Activated CD4-positive, CD25-positive, alpha-beta regulatory T cell treated with anti-CD3 and anti-CD28 coated beads, Interleukin-2, amount 50 U/mL, for 72 hours (primary cell): Measurements from ENCODE around the gene ARHGAP26.

Experiments
- DNase-seq: peaks from one replicate; pipeline ENCODE4 v3.0.0; 2021

Gene ARHGAP26

GRCh38 chr5:143174714-143175398 is 404.7 kb downstream of the ARHGAP26 start:
- DNase-seq = no peak

- no peak for DNase-seq
These were observed 405.9 kb downstream of the ARHGAP26 start for GRCh38 chr5:143176048-143176447.

- no peak for DNase-seq
These were observed 407.2 kb downstream of the ARHGAP26 start for GRCh38 chr5:143177263-143177983.

GRCh38 chr5:143179126-143179740 is 409.1 kb downstream of the ARHGAP26 start:
- DNase-seq = no peak

GRCh38 chr5:143180751-143181150 is 410.6 kb downstream of the ARHGAP26 start:
- DNase-seq = no peak

- DNase-seq = no peak
These were observed 411.0 kb downstream of the ARHGAP26 start for GRCh38 chr5:143181173-143181572.

GRCh38 chr5:143182106-143182505 is 411.9 kb downstream of the ARHGAP26 start:
- DNase-seq = no peak

GRCh38 chr5:143182901-143183820 is 413.0 kb downstream of the ARHGAP26 start:
- peak; percentile 52 for DNase-seq

GRCh38 chr5:143183989-143184388 is 413.8 kb downstream of the ARHGAP26 start:
- DNase-seq = no peak

- no peak for DNase-seq
These were observed 416.4 kb downstream of the ARHGAP26 start for GRCh38 chr5:143186623-143187022.

GRCh38 chr5:143187495-143187894 is 417.3 kb downstream of the ARHGAP26 start:
- no peak for DNase-seq

GRCh38 chr5:143188083-143188482 is 417.9 kb downstream of the ARHGAP26 start:
- no peak for DNase-seq

- DNase-seq = no peak
These were observed 418.5 kb downstream of the ARHGAP26 start for GRCh38 chr5:143188692-143189091.

GRCh38 chr5:143190260-143190810 is 420.2 kb downstream of the ARHGAP26 start:
- DNase-seq = no peak

GRCh38 chr5:143191720-143192119 is 421.5 kb downstream of the ARHGAP26 start:
- DNase-seq = no peak

- DNase-seq = no peak
These were observed 422.2 kb downstream of the ARHGAP26 start for GRCh38 chr5:143192191-143192900.

GRCh38 chr5:143194206-143194605 is 424.0 kb downstream of the ARHGAP26 start:
- DNase-seq = no peak

GRCh38 chr5:143194713-143195112 is 424.5 kb downstream of the ARHGAP26 start:
- DNase-seq = no peak

- no peak for DNase-seq
These were observed 425.3 kb downstream of the ARHGAP26 start for GRCh38 chr5:143195491-143195890.

- DNase-seq = no peak
These were observed 426.6 kb downstream of the ARHGAP26 start for GRCh38 chr5:143196601-143197259.

GRCh38 chr5:143197260-143197656 is 427.1 kb downstream of the ARHGAP26 start:
- no peak for DNase-seq
